ENCODE results near the gene CCDC167. TPM values are rescaled to one million over a fixed set of nuclear protein-coding genes. Genes with fewer than 3 reads are reported as not detected.
A peak's percentile ranks its signal among the peaks of the same experiment; 100 is the strongest.

CCDC167 gene
- total and polyA plus RNA-seq, 7 donors: 11.5 to 50.8 (median 15.7) TPM

GRCh38 chr6:37485291-37485702, 14.4 kb downstream of the CCDC167 start:
- H3K9me3 ChIP-seq: no peaks in the 10 kb centered on the region
- no peaks in the 10 kb centered on the region for H3K4me1 ChIP-seq
- peaks cover 4 to 19% of the 10 kb centered on the region in 2 donors for H3K36me3 ChIP-seq (ENCODE audit: insufficient read depth in 1 of 2, low read depth in 1 of 2)
- no peak overlapping the region for H3K27ac ChIP-seq
- TF ChIP-seq, protein P1, sequence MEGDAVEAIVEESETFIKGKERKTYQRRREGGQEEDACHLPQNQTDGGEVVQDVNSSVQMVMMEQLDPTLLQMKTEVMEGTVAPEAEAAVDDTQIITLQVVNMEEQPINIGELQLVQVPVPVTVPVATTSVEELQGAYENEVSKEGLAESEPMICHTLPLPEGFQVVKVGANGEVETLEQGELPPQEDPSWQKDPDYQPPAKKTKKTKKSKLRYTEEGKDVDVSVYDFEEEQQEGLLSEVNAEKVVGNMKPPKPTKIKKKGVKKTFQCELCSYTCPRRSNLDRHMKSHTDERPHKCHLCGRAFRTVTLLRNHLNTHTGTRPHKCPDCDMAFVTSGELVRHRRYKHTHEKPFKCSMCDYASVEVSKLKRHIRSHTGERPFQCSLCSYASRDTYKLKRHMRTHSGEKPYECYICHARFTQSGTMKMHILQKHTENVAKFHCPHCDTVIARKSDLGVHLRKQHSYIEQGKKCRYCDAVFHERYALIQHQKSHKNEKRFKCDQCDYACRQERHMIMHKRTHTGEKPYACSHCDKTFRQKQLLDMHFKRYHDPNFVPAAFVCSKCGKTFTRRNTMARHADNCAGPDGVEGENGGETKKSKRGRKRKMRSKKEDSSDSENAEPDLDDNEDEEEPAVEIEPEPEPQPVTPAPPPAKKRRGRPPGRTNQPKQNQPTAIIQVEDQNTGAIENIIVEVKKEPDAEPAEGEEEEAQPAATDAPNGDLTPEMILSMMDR (IDR thresholded peaks at IDR 0.05): no peak
- no peak for DNase-seq
- 71 to 81% (median 79%) methylated on average over 10 of the region's 10 CpGs for WGBS, 3 donors
- no peak for ATAC-seq
- no peaks in the 10 kb centered on the region for H3K27me3 ChIP-seq (ENCODE audit: insufficient read depth in 3 of 3, low read length in 2 of 3)
- no peak overlapping the region for H3K4me3 ChIP-seq
- intact Hi-C loops (cut with DNase I): loop anchor here in 1 of 2 donors (10.0 kb wide), 1 partner anchor 1010 kb away; no protein-coding TSS in a partner anchor

- TF ChIP-seq, protein P1 (IDR thresholded peaks at IDR 0.05): no peak
- no peak overlapping the region for H3K27ac ChIP-seq
- peaks cover 4 to 24% of the 10 kb centered on the region in 2 donors for H3K36me3 ChIP-seq (ENCODE audit: insufficient read depth in 1 of 2, low read depth in 1 of 2)
- 80 to 86% (median 84%) methylated on average over 7 of the region's 7 CpGs for WGBS, 3 donors
- no peaks in the 10 kb centered on the region for H3K9me3 ChIP-seq
- no peaks in the 10 kb centered on the region for H3K4me1 ChIP-seq
- intact Hi-C loops (cut with DNase I): loop anchor here (1.0 to 10.0 kb wide), 5 partner anchors 83 to 1010 kb away; no protein-coding TSS in a partner anchor
- DNase-seq (no peak), ATAC-seq (no peak)
- H3K4me3 ChIP-seq: no peak overlapping the region
- no peaks in the 10 kb centered on the region for H3K27me3 ChIP-seq (ENCODE audit: insufficient read depth in 3 of 3, low read length in 2 of 3)
Observed at GRCh38 chr6:37484786-37485170, 14.9 kb downstream of the CCDC167 start.

GRCh38 chr6:37483917-37484785, 15.5 kb downstream of the CCDC167 start:
- TF ChIP-seq, protein P1 (IDR thresholded peaks at IDR 0.05): peak; percentile 71
- intact Hi-C loops (cut with DNase I): loop anchor here (1.0 to 10.0 kb wide), 5 partner anchors 83 to 1011 kb away; no protein-coding TSS in a partner anchor
- H3K36me3 ChIP-seq (ENCODE audit: insufficient read depth in 1 of 2, low read depth in 1 of 2): peaks cover 4 to 31% of the 10 kb centered on the region in 2 donors
- no peaks in the 10 kb centered on the region for H3K27me3 ChIP-seq (ENCODE audit: insufficient read depth in 3 of 3, low read length in 2 of 3)
- peak; percentile 76 to 88 (median 80) for ATAC-seq
- no peak overlapping the region for H3K4me3 ChIP-seq
- peak; percentile 46 to 81 for DNase-seq
- no peak overlapping the region for H3K27ac ChIP-seq
- no peaks in the 10 kb centered on the region for H3K4me1 ChIP-seq
- H3K9me3 ChIP-seq: no peaks in the 10 kb centered on the region
- 49 to 59% (median 58%) methylated on average over 18 to 20 of the region's 20 CpGs for WGBS, 3 donors

GRCh38 chr6:37483252-37483901, 16.3 kb downstream of the CCDC167 start:
- H3K4me3 ChIP-seq: no peak overlapping the region
- H3K36me3 ChIP-seq (ENCODE audit: insufficient read depth in 1 of 2, low read depth in 1 of 2): peaks cover 4 to 38% of the 10 kb centered on the region in 2 donors
- ATAC-seq (no peak), DNase-seq (no peak)
- no peaks in the 10 kb centered on the region for H3K4me1 ChIP-seq
- no peaks in the 10 kb centered on the region for H3K9me3 ChIP-seq
- WGBS, 3 donors: 91 to 95% (median 92%) methylated on average over 11 of the region's 11 CpGs
- no peaks in the 10 kb centered on the region for H3K27me3 ChIP-seq (ENCODE audit: insufficient read depth in 3 of 3, low read length in 2 of 3)
- no peak overlapping the region for H3K27ac ChIP-seq
- TF ChIP-seq, protein P1 (IDR thresholded peaks at IDR 0.05): no peak
- intact Hi-C loops (cut with DNase I): loop anchor here (5.0 to 10.0 kb wide), 3 partner anchors 84 to 1011 kb away; no protein-coding TSS in a partner anchor
